IPS-11a (cell line): Measurements from ENCODE around the gene TRIP6.
"Not testable (repeated sequence)": the region's sequence is repeated elsewhere in the genome, so short reads cannot be mapped to it uniquely, and the experiment has no call there.

ENCODE experiments used
- H3K4me3 ChIP-seq: one replicate; pipeline ENCODE4 v1.5.1; 2013; ENCODE audit warnings: low read depth, low read length, control low read depth

Gene TRIP6

GRCh38 chr7:100837099-100837836, 29.9 kb upstream of the TRIP6 start:
- peak overlapping the region; percentile 36 for H3K4me3 ChIP-seq

GRCh38 chr7:100839361-100839760, 27.8 kb upstream of the TRIP6 start:
- no peak overlapping the region for H3K4me3 ChIP-seq

- no peak overlapping the region for H3K4me3 ChIP-seq
Measured at GRCh38 chr7:100840470-100841100, 26.6 kb upstream of the TRIP6 start.

GRCh38 chr7:100847360-100847759, 19.8 kb upstream of the TRIP6 start:
- H3K4me3 ChIP-seq, result no peak overlapping the region

- peak within 1 kb of the TSS; percentile 66 for H3K4me3 ChIP-seq
Measured at GRCh38 chr7:100852048-100852872, 14.9 kb upstream of the TRIP6 start, which contains the start of gene SLC12A9. Gene SLC12A9, plus strand, starts transcription at chr7:100852713. Its CDS starts 1,485 bp downstream, at chr7:100854198.

- no peak overlapping the region for H3K4me3 ChIP-seq
Measured at GRCh38 chr7:100854146-100854895, 12.9 kb upstream of the TRIP6 start.

GRCh38 chr7:100854899-100855298, 12.3 kb upstream of the TRIP6 start:
- H3K4me3 ChIP-seq, result not testable (repeated sequence)

- H3K4me3 ChIP-seq, result no peak overlapping the region
Measured at GRCh38 chr7:100855515-100855914, 11.7 kb upstream of the TRIP6 start.

GRCh38 chr7:100856871-100857282, 10.3 kb upstream of the TRIP6 start:
- no peak overlapping the region for H3K4me3 ChIP-seq

GRCh38 chr7:100859856-100860255, 7.3 kb upstream of the TRIP6 start:
- no peak overlapping the region for H3K4me3 ChIP-seq

GRCh38 chr7:100860702-100861615, 6.2 kb upstream of the TRIP6 start:
- no peak overlapping the region for H3K4me3 ChIP-seq

- no peak overlapping the region for H3K4me3 ChIP-seq
Measured at GRCh38 chr7:100861616-100861985, 5.6 kb upstream of the TRIP6 start.

GRCh38 chr7:100863406-100863950, 3.7 kb upstream of the TRIP6 start:
- H3K4me3 ChIP-seq, result no peak overlapping the region

GRCh38 chr7:100864263-100864845, 2.8 kb upstream of the TRIP6 start:
- no peak overlapping the region for H3K4me3 ChIP-seq

GRCh38 chr7:100865372-100865911, 1.7 kb upstream of the TRIP6 start:
- no peak overlapping the region for H3K4me3 ChIP-seq

GRCh38 chr7:100865938-100866728, 1.1 kb upstream of the TRIP6 start:
- no peak overlapping the region for H3K4me3 ChIP-seq

GRCh38 chr7:100866729-100867039, 503 bp upstream of the TRIP6 start:
- no peak overlapping the region for H3K4me3 ChIP-seq

GRCh38 chr7:100867776-100868485, 744 bp downstream of the TRIP6 start:
- H3K4me3 ChIP-seq, result peak overlapping the region; percentile 82
